ENCODE data around the gene EPAS1.

GRCh38 chr2:46422717-46423394 lies 125.6 kb downstream of the EPAS1 start:
- TF ChIP-seq CTCF (IDR thresholded peaks at IDR 0.05): no peak
- TF ChIP-seq POLR2AphosphoS5 (IDR thresholded peaks at IDR 0.05): no peak
- no peak for TF ChIP-seq POLR2A (IDR thresholded peaks at IDR 0.05)

Data from stomach (tissue), 4 donors.